ENCODE data around the gene SYT5. TPM values are rescaled to one million over a fixed set of nuclear protein-coding genes. Genes with fewer than 3 reads are reported as not detected.

SYT5 gene
- total and polyA plus RNA-seq, 2 of the 13 experiments (the other 11 are each of a cell fraction or from before 2014, with no cell fraction given) = not detected

DNA sequence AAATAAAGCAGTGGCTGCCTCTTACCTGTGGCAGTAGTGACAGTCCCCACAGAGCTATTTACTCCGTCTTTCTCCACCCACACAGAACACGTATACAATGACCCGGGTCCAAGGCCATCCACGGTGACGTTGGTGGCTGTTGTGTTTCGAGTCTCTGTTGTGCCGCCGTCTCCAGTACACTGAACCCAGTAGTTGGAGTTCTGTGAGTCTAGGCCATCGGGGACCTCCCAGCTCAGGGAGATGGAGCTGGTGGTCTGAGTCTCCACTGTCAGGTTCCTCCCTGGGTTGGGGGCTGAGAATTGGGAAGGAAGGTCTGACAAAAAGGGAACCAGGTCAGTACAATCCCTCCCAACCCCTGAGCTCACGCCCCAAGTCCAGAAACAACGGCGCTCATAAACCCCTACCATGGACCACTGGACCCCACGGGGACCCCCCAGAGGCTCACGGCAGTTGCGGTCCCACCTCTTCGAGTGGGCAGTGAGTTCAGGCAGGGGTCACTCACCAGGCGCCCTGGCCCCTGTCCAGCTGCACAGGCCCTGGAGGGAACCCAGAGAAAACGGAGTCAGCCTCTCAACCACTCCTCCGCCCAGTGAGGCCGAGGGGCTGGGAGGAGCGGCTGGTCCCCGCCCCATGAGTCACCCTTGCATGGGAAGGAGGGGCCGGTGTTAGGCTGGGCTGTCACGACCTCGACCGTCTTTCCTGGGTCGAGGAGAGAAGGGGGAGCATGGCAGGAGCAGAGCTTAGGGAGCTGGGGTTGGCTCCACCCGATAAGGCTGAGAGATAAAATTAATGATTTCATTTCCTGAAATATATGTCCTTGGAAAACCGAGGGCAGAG is 26.8 kb upstream of the SYT5 start (continued):
- TF ChIP-seq, protein P1, sequence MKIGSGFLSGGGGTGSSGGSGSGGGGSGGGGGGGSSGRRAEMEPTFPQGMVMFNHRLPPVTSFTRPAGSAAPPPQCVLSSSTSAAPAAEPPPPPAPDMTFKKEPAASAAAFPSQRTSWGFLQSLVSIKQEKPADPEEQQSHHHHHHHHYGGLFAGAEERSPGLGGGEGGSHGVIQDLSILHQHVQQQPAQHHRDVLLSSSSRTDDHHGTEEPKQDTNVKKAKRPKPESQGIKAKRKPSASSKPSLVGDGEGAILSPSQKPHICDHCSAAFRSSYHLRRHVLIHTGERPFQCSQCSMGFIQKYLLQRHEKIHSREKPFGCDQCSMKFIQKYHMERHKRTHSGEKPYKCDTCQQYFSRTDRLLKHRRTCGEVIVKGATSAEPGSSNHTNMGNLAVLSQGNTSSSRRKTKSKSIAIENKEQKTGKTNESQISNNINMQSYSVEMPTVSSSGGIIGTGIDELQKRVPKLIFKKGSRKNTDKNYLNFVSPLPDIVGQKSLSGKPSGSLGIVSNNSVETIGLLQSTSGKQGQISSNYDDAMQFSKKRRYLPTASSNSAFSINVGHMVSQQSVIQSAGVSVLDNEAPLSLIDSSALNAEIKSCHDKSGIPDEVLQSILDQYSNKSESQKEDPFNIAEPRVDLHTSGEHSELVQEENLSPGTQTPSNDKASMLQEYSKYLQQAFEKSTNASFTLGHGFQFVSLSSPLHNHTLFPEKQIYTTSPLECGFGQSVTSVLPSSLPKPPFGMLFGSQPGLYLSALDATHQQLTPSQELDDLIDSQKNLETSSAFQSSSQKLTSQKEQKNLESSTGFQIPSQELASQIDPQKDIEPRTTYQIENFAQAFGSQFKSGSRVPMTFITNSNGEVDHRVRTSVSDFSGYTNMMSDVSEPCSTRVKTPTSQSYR (CRISPR knock-in tag; IDR thresholded peaks at IDR 0.05; ENCODE audit: borderline replicate concordance) = 0 out of 2 replicates have a peak, but pooled peaks have one; percentile 71
- TF ChIP-seq ZNF121 (CRISPR knock-in tag; IDR thresholded peaks at IDR 0.05) = no peak
- no peak for TF ChIP-seq ZNF496 (CRISPR knock-in tag; IDR thresholded peaks at IDR 0.05; ENCODE audit: insufficient replicate concordance)
- no peak for TF ChIP-seq ZEB1 (IDR thresholded peaks at IDR 0.05; ENCODE audit: insufficient replicate concordance, low read depth)
- peak; percentile 59 for TF ChIP-seq ASH2L (IDR thresholded peaks at IDR 0.05; ENCODE audit: insufficient read length, low read depth, low read length)
- TF ChIP-seq, protein P2, sequence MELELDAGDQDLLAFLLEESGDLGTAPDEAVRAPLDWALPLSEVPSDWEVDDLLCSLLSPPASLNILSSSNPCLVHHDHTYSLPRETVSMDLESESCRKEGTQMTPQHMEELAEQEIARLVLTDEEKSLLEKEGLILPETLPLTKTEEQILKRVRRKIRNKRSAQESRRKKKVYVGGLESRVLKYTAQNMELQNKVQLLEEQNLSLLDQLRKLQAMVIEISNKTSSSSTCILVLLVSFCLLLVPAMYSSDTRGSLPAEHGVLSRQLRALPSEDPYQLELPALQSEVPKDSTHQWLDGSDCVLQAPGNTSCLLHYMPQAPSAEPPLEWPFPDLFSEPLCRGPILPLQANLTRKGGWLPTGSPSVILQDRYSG (CRISPR knock-in tag; IDR thresholded peaks at IDR 0.05) = 0 out of 2 replicates have a peak, but pooled peaks have one; percentile 17
- peak; percentile 81 for TF ChIP-seq HOXA3 (CRISPR knock-in tag; IDR thresholded peaks at IDR 0.05)
- TF ChIP-seq SNAPC2 (CRISPR knock-in tag; IDR thresholded peaks at IDR 0.05) = no peak
- peak; percentile 79 for TF ChIP-seq SRSF1 (optimal IDR thresholded peaks at IDR 0.05; ENCODE audit: low read depth, low read length)
- peak; percentile 85 for TF ChIP-seq CREM (IDR thresholded peaks at IDR 0.05)
- no peak for TF ChIP-seq CREM (CRISPR knock-in tag; IDR thresholded peaks at IDR 0.05)
- TF ChIP-seq SETDB1 (CRISPR knock-in tag; IDR thresholded peaks at IDR 0.05; ENCODE audit: borderline replicate concordance) = no peak
- TF ChIP-seq KDM4B (CRISPR knock-in tag; IDR thresholded peaks at IDR 0.05) = peak; percentile 36; the same call in 1 of the 2 replicates
- TF ChIP-seq, protein P3, sequence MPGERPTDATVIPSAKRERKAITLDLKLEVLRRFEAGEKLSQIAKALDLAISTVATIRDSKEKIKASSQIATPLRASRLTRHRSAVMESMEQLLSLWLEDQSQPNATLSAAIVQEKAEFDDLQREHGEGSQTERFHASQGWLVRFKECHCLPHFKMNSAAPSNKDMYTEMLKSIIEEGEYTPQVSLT (CRISPR knock-in tag; IDR thresholded peaks at IDR 0.05; ENCODE audit: borderline replicate concordance, low read depth) = no peak
- TF ChIP-seq ARNTL (CRISPR knock-in tag; IDR thresholded peaks at IDR 0.05) = no peak; the same call in 1 of the 2 replicates
- peak; percentile 86 for TF ChIP-seq ERF (CRISPR knock-in tag; IDR thresholded peaks at IDR 0.05)
- peak; percentile 86 for TF ChIP-seq FOXA3 (CRISPR knock-in tag; IDR thresholded peaks at IDR 0.05)
- TF ChIP-seq ZNF740 (CRISPR knock-in tag; IDR thresholded peaks at IDR 0.05) = no peak
- TF ChIP-seq ZNF772 (CRISPR knock-in tag; IDR thresholded peaks at IDR 0.05) = peak; percentile 63
- no peak for TF ChIP-seq MBD4 (IDR thresholded peaks at IDR 0.05; ENCODE audit: borderline replicate concordance, low read length)
- no peak for TF ChIP-seq SATB2 (CRISPR knock-in tag; IDR thresholded peaks at IDR 0.05)
- TF ChIP-seq NFYC (CRISPR knock-in tag; IDR thresholded peaks at IDR 0.05) = no peak
- no peak for TF ChIP-seq CENPX (CRISPR knock-in tag; IDR thresholded peaks at IDR 0.05)
- TF ChIP-seq ZSCAN31 (CRISPR knock-in tag; IDR thresholded peaks at IDR 0.05; ENCODE audit: low read depth) = peak; percentile 83
- TF ChIP-seq ZNF10 (CRISPR knock-in tag; IDR thresholded peaks at IDR 0.05; ENCODE audit: borderline replicate concordance, low read depth) = no peak
- peak; percentile 48 for TF ChIP-seq ELF3 (CRISPR knock-in tag; IDR thresholded peaks at IDR 0.05)
- no peak for TF ChIP-seq KMT2B (CRISPR knock-in tag; IDR thresholded peaks at IDR 0.05)
- TF ChIP-seq CBX1 (IDR thresholded peaks at IDR 0.05; ENCODE audit: low read depth) = no peak
